Neural cell (in vitro differentiated cells): ENCODE measurements around the gene METAP2. TPM values are rescaled to one million over a fixed set of nuclear protein-coding genes. Genes with fewer than 3 reads are reported as not detected.

Experiments used
- H2AFZ ChIP-seq: fragments of 200-600, 300-800 bp; sonication (generic), shearing (Covaris generic); 2 replicates; pipeline ENCODE4 v1.6.0; 2014; ENCODE audit warnings: low read depth, mild to moderate bottlenecking, antibody characterized with exemption, low read length, moderate library complexity
- H3F3A ChIP-seq: fragments of 200-600 bp; shearing (Covaris generic); 2 replicates; pipeline ENCODE4 v1.6.1; 2016; ENCODE audit warnings: mild to moderate bottlenecking, moderate library complexity, mixed read lengths, antibody characterized with exemption, low read length; ENCODE audit not compliant: insufficient read depth, poor library complexity, severe bottlenecking
- H3K27ac ChIP-seq: fragments of 200-600, 300-800 bp; sonication (generic), shearing (Covaris generic); 2 replicates; pipeline ENCODE4 v1.5.1; 2014; ENCODE audit warnings: mild to moderate bottlenecking, low read length, moderate library complexity
- H3K27me3 ChIP-seq: fragments of 300-800, 200-600 bp; sonication (generic), shearing (Covaris generic); 2 replicates; pipeline ENCODE4 v1.6.0; 2014; ENCODE audit warnings: mild to moderate bottlenecking, low read depth, low read length, moderate library complexity; ENCODE audit not compliant: insufficient read depth
- H3K36me3 ChIP-seq: fragments of 300-800, 200-600 bp; sonication (generic), shearing (Covaris generic); 2 replicates; pipeline ENCODE4 v1.5.1; 2014; ENCODE audit warnings: mild to moderate bottlenecking, antibody characterized with exemption, low read length, moderate library complexity; ENCODE audit not compliant: insufficient read depth
- H3K4me2 ChIP-seq: fragments of 300-800, 200-600 bp; sonication (generic), shearing (Covaris generic); 2 replicates; pipeline ENCODE4 v1.6.0; 2014; ENCODE audit warnings: mild to moderate bottlenecking, low read length
- H3K4me3 ChIP-seq: fragments of 300-800, 200-600 bp; sonication (generic), shearing (Covaris generic); 2 replicates; pipeline ENCODE4 v1.5.1; 2014; ENCODE audit warnings: mild to moderate bottlenecking, low read length, moderate library complexity
- H3K79me2 ChIP-seq: fragments of 200-600 bp; shearing (Covaris generic); replicated peaks from 2 replicates; pipeline ENCODE4 v1.6.0; 2014; ENCODE audit warnings: mild to moderate bottlenecking, low read length, moderate library complexity; ENCODE audit not compliant: insufficient read depth
- H3K9ac ChIP-seq: fragments of 300-800, 200-600 bp; sonication (generic), shearing (Covaris generic); 2 replicates; pipeline ENCODE4 v1.6.1; 2016; ENCODE audit warnings: mild to moderate bottlenecking, low read length, mixed read lengths
- H3K9me2 ChIP-seq: fragments of 200-600 bp; shearing (Covaris generic); 2 replicates; pipeline ENCODE4 v1.6.1; 2016; ENCODE audit warnings: mild to moderate bottlenecking, low read length, mixed read lengths; ENCODE audit not compliant: insufficient read depth
- H3K9me3 ChIP-seq: fragments of 200-600, 300-800 bp; sonication (generic), shearing (Covaris generic); 2 replicates; pipeline ENCODE4 v1.6.1; 2016; ENCODE audit warnings: mild to moderate bottlenecking, mixed run types, low read length, moderate library complexity, mixed read lengths
- H4K20me1 ChIP-seq: fragments of 200-600 bp; shearing (Covaris generic); 2 replicates; pipeline ENCODE4 v1.6.1; 2016; ENCODE audit warnings: mild to moderate bottlenecking, mixed run types; ENCODE audit not compliant: insufficient read depth
- EP300 ChIP-seq: fragments of 450-650 bp; conservative IDR thresholded peaks from 2 replicates; pipeline ENCODE4 v1.6.1; 2014; ENCODE audit warnings: antibody characterized with exemption, mild to moderate bottlenecking, moderate library complexity; ENCODE audit not compliant: poor library complexity, severe bottlenecking
- EZH2 ChIP-seq: fragments of 200-600, 300-800 bp; shearing (Covaris generic), sonication (generic); IDR thresholded peaks from 2 replicates; pipeline ENCODE4 v1.6.1; 2014; ENCODE audit warnings: antibody characterized with exemption, low read length, borderline replicate concordance, mild to moderate bottlenecking; ENCODE audit not compliant: insufficient read depth, poor library complexity, severe bottlenecking
- MXI1 ChIP-seq: fragments of 450-650 bp; conservative IDR thresholded peaks from 2 replicates; pipeline ENCODE4 v1.6.1; 2014; ENCODE audit warnings: antibody characterized with exemption, mild to moderate bottlenecking; ENCODE audit not compliant: poor library complexity, severe bottlenecking
- POLR2AphosphoS5 ChIP-seq: IDR thresholded peaks from 2 replicates; pipeline ENCODE4 v1.6.1; 2012
- RAD21 ChIP-seq: fragments of 450-650 bp; conservative IDR thresholded peaks from 2 replicates; pipeline ENCODE4 v1.6.1; 2014; ENCODE audit warnings: antibody characterized with exemption, mild to moderate bottlenecking, moderate library complexity
- SMC3 ChIP-seq: fragments of 450-650 bp; conservative IDR thresholded peaks from 2 replicates; pipeline ENCODE4 v1.6.1; 2014; ENCODE audit warnings: antibody characterized with exemption, mild to moderate bottlenecking, moderate library complexity; ENCODE audit not compliant: poor library complexity
- TAF1 ChIP-seq: IDR thresholded peaks from 2 replicates; pipeline ENCODE4 v1.6.1; 2012; ENCODE audit warnings: low read depth
- polyA plus RNA-seq: library from polyadenylated mRNA; depleted of rRNA; stranded (reverse); fragments of >200 nt; gene quantifications from 2 replicates; pipeline ENCODE4 v1.2.3, GENCODE V29; 2014
- TF ChIP-seq, protein P1 (sequence below): IDR thresholded peaks from 2 replicates; pipeline ENCODE4 v1.6.1; 2012; ENCODE audit warnings: borderline replicate concordance
- TF ChIP-seq, protein P2 (sequence below): fragments of 450-650 bp; IDR thresholded peaks from 2 replicates; pipeline ENCODE4 v1.5.1; 2014; ENCODE audit warnings: antibody characterized with exemption, mild to moderate bottlenecking, moderate library complexity; ENCODE audit not compliant: poor library complexity, severe bottlenecking

METAP2 gene
- polyA plus RNA-seq, 1 donor from 2014 or later = 78.0 TPM

DNA sequence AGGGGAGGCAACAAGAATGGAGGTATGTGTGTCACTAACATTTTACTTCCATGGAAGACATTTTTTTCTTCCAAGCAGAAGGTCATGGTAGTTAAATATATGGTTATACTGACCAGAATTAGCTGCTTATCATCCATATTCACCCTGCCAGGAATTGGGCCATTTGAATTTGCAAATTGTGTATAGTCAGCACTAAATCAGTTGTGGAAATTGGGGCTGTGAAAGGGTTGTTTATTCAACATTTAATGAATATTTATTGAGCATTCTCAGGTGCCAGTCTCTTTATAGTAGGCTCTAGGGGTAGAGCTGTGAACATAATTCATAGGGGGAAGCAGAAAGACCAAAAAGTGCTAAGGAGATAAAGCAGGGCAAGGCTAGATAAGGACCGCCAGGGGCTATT is 38.0 kb downstream of the METAP2 start:
- Histone ChIP-seq H4K20me1 (no peaks in the 10 kb centered on the region), H3K4me3 (no peak overlapping the region)
- TF ChIP-seq, protein P1, sequence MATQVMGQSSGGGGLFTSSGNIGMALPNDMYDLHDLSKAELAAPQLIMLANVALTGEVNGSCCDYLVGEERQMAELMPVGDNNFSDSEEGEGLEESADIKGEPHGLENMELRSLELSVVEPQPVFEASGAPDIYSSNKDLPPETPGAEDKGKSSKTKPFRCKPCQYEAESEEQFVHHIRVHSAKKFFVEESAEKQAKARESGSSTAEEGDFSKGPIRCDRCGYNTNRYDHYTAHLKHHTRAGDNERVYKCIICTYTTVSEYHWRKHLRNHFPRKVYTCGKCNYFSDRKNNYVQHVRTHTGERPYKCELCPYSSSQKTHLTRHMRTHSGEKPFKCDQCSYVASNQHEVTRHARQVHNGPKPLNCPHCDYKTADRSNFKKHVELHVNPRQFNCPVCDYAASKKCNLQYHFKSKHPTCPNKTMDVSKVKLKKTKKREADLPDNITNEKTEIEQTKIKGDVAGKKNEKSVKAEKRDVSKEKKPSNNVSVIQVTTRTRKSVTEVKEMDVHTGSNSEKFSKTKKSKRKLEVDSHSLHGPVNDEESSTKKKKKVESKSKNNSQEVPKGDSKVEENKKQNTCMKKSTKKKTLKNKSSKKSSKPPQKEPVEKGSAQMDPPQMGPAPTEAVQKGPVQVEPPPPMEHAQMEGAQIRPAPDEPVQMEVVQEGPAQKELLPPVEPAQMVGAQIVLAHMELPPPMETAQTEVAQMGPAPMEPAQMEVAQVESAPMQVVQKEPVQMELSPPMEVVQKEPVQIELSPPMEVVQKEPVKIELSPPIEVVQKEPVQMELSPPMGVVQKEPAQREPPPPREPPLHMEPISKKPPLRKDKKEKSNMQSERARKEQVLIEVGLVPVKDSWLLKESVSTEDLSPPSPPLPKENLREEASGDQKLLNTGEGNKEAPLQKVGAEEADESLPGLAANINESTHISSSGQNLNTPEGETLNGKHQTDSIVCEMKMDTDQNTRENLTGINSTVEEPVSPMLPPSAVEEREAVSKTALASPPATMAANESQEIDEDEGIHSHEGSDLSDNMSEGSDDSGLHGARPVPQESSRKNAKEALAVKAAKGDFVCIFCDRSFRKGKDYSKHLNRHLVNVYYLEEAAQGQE = no peak
- TF ChIP-seq RAD21 = no peak
- no peak for TF ChIP-seq SMC3
- TF ChIP-seq EZH2 = no peak

DNA sequence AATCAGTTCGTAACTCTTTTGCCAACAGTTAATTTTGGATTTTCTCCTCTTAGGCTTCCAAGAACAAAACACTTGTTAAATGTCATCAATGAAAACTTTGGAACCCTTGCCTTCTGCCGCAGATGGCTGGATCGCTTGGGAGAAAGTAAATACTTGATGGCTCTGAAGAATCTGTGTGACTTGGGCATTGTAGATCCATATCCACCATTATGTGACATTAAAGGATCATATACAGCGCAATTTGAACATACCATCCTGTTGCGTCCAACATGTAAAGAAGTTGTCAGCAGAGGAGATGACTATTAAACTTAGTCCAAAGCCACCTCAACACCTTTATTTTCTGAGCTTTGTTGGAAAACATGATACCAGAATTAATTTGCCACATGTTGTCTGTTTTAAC is 39.6 kb downstream of the METAP2 start:
- H3K4me3 ChIP-seq = no peak overlapping the region
- no peak overlapping the region for H2AFZ ChIP-seq
- no peak overlapping the region for H3K27ac ChIP-seq
- H3K9me3 ChIP-seq = no peaks in the 10 kb centered on the region
- no peak overlapping the region for H3K9ac ChIP-seq
- H3K9me2 ChIP-seq = no peaks in the 10 kb centered on the region
- H3K79me2 ChIP-seq = no peaks in the 10 kb centered on the region
- H3K27me3 ChIP-seq = no peaks in the 10 kb centered on the region
- H4K20me1 ChIP-seq = no peaks in the 10 kb centered on the region
- H3K4me2 ChIP-seq = no peak overlapping the region
- H3K36me3 ChIP-seq = peaks cover 27% of the 10 kb centered on the region
- H3F3A ChIP-seq = no peaks in the 10 kb centered on the region
- no peak for TF ChIP-seq EP300
- no peak for TF ChIP-seq POLR2AphosphoS5
- no peak for TF ChIP-seq RAD21
- TF ChIP-seq MXI1 = no peak
- no peak for TF ChIP-seq EZH2
- TF ChIP-seq, protein P1 = no peak
- TF ChIP-seq, protein P2, sequence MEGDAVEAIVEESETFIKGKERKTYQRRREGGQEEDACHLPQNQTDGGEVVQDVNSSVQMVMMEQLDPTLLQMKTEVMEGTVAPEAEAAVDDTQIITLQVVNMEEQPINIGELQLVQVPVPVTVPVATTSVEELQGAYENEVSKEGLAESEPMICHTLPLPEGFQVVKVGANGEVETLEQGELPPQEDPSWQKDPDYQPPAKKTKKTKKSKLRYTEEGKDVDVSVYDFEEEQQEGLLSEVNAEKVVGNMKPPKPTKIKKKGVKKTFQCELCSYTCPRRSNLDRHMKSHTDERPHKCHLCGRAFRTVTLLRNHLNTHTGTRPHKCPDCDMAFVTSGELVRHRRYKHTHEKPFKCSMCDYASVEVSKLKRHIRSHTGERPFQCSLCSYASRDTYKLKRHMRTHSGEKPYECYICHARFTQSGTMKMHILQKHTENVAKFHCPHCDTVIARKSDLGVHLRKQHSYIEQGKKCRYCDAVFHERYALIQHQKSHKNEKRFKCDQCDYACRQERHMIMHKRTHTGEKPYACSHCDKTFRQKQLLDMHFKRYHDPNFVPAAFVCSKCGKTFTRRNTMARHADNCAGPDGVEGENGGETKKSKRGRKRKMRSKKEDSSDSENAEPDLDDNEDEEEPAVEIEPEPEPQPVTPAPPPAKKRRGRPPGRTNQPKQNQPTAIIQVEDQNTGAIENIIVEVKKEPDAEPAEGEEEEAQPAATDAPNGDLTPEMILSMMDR = no peak
- no peak for TF ChIP-seq TAF1
- no peak for TF ChIP-seq SMC3

More for the DNA sequence above, 38.0 kb downstream of the METAP2 start:
- H2AFZ ChIP-seq = no peak overlapping the region
- H3K79me2 ChIP-seq = no peaks in the 10 kb centered on the region
- H3K9me3 ChIP-seq = no peaks in the 10 kb centered on the region
- H3K27me3 ChIP-seq = no peaks in the 10 kb centered on the region
- no peak overlapping the region for H3K27ac ChIP-seq
- peaks cover 27% of the 10 kb centered on the region for H3K36me3 ChIP-seq
- no peaks in the 10 kb centered on the region for H3K9me2 ChIP-seq
- no peaks in the 10 kb centered on the region for H3F3A ChIP-seq
- H3K9ac ChIP-seq = no peak overlapping the region
- no peak overlapping the region for H3K4me2 ChIP-seq
